Neural cell (in vitro differentiated cells): ENCODE results near the gene USP34. TPM values are rescaled to one million over a fixed set of nuclear protein-coding genes. Genes with fewer than 3 reads are reported as not detected.

Source experiments
- H2AFZ ChIP-seq: fragments of 200-600, 300-800 bp; sonication (generic), shearing (Covaris generic); 2 replicates; pipeline ENCODE4 v1.6.0; 2014; ENCODE audit warnings: low read depth, mild to moderate bottlenecking, antibody characterized with exemption, low read length, moderate library complexity
- H3F3A ChIP-seq: fragments of 200-600 bp; shearing (Covaris generic); 2 replicates; pipeline ENCODE4 v1.6.1; 2016; ENCODE audit warnings: mild to moderate bottlenecking, moderate library complexity, mixed read lengths, antibody characterized with exemption, low read length; ENCODE audit not compliant: insufficient read depth, poor library complexity, severe bottlenecking
- H3K27ac ChIP-seq: fragments of 200-600, 300-800 bp; sonication (generic), shearing (Covaris generic); 2 replicates; pipeline ENCODE4 v1.5.1; 2014; ENCODE audit warnings: mild to moderate bottlenecking, low read length, moderate library complexity
- H3K27me3 ChIP-seq: fragments of 300-800, 200-600 bp; sonication (generic), shearing (Covaris generic); 2 replicates; pipeline ENCODE4 v1.6.0; 2014; ENCODE audit warnings: mild to moderate bottlenecking, low read depth, low read length, moderate library complexity; ENCODE audit not compliant: insufficient read depth
- H3K36me3 ChIP-seq: fragments of 300-800, 200-600 bp; sonication (generic), shearing (Covaris generic); 2 replicates; pipeline ENCODE4 v1.5.1; 2014; ENCODE audit warnings: mild to moderate bottlenecking, antibody characterized with exemption, low read length, moderate library complexity; ENCODE audit not compliant: insufficient read depth
- H3K4me2 ChIP-seq: fragments of 300-800, 200-600 bp; sonication (generic), shearing (Covaris generic); 2 replicates; pipeline ENCODE4 v1.6.0; 2014; ENCODE audit warnings: mild to moderate bottlenecking, low read length
- H3K4me3 ChIP-seq: fragments of 300-800, 200-600 bp; sonication (generic), shearing (Covaris generic); 2 replicates; pipeline ENCODE4 v1.5.1; 2014; ENCODE audit warnings: mild to moderate bottlenecking, low read length, moderate library complexity
- H3K79me2 ChIP-seq: fragments of 200-600 bp; shearing (Covaris generic); replicated peaks from 2 replicates; pipeline ENCODE4 v1.6.0; 2014; ENCODE audit warnings: mild to moderate bottlenecking, low read length, moderate library complexity; ENCODE audit not compliant: insufficient read depth
- H3K9ac ChIP-seq: fragments of 300-800, 200-600 bp; sonication (generic), shearing (Covaris generic); 2 replicates; pipeline ENCODE4 v1.6.1; 2016; ENCODE audit warnings: mild to moderate bottlenecking, low read length, mixed read lengths
- H3K9me2 ChIP-seq: fragments of 200-600 bp; shearing (Covaris generic); 2 replicates; pipeline ENCODE4 v1.6.1; 2016; ENCODE audit warnings: mild to moderate bottlenecking, low read length, mixed read lengths; ENCODE audit not compliant: insufficient read depth
- H3K9me3 ChIP-seq: fragments of 200-600, 300-800 bp; sonication (generic), shearing (Covaris generic); 2 replicates; pipeline ENCODE4 v1.6.1; 2016; ENCODE audit warnings: mild to moderate bottlenecking, mixed run types, low read length, moderate library complexity, mixed read lengths
- H4K20me1 ChIP-seq: fragments of 200-600 bp; shearing (Covaris generic); 2 replicates; pipeline ENCODE4 v1.6.1; 2016; ENCODE audit warnings: mild to moderate bottlenecking, mixed run types; ENCODE audit not compliant: insufficient read depth
- EP300 ChIP-seq: fragments of 450-650 bp; conservative IDR thresholded peaks from 2 replicates; pipeline ENCODE4 v1.6.1; 2014; ENCODE audit warnings: antibody characterized with exemption, mild to moderate bottlenecking, moderate library complexity; ENCODE audit not compliant: poor library complexity, severe bottlenecking
- EZH2 ChIP-seq: fragments of 200-600, 300-800 bp; shearing (Covaris generic), sonication (generic); IDR thresholded peaks from 2 replicates; pipeline ENCODE4 v1.6.1; 2014; ENCODE audit warnings: antibody characterized with exemption, low read length, borderline replicate concordance, mild to moderate bottlenecking; ENCODE audit not compliant: insufficient read depth, poor library complexity, severe bottlenecking
- MXI1 ChIP-seq: fragments of 450-650 bp; conservative IDR thresholded peaks from 2 replicates; pipeline ENCODE4 v1.6.1; 2014; ENCODE audit warnings: antibody characterized with exemption, mild to moderate bottlenecking; ENCODE audit not compliant: poor library complexity, severe bottlenecking
- POLR2AphosphoS5 ChIP-seq: IDR thresholded peaks from 2 replicates; pipeline ENCODE4 v1.6.1; 2012
- RAD21 ChIP-seq: fragments of 450-650 bp; conservative IDR thresholded peaks from 2 replicates; pipeline ENCODE4 v1.6.1; 2014; ENCODE audit warnings: antibody characterized with exemption, mild to moderate bottlenecking, moderate library complexity
- SMC3 ChIP-seq: fragments of 450-650 bp; conservative IDR thresholded peaks from 2 replicates; pipeline ENCODE4 v1.6.1; 2014; ENCODE audit warnings: antibody characterized with exemption, mild to moderate bottlenecking, moderate library complexity; ENCODE audit not compliant: poor library complexity
- TAF1 ChIP-seq: IDR thresholded peaks from 2 replicates; pipeline ENCODE4 v1.6.1; 2012; ENCODE audit warnings: low read depth
- polyA plus RNA-seq: library from polyadenylated mRNA; depleted of rRNA; stranded (reverse); fragments of >200 nt; gene quantifications from 2 replicates; pipeline ENCODE4 v1.2.3, GENCODE V29; 2014
- TF ChIP-seq, protein P1 (sequence below): fragments of 450-650 bp; IDR thresholded peaks from 2 replicates; pipeline ENCODE4 v1.5.1; 2014; ENCODE audit warnings: antibody characterized with exemption, mild to moderate bottlenecking, moderate library complexity; ENCODE audit not compliant: poor library complexity, severe bottlenecking
- TF ChIP-seq, protein P2 (sequence below): IDR thresholded peaks from 2 replicates; pipeline ENCODE4 v1.6.1; 2012; ENCODE audit warnings: borderline replicate concordance

The USP34 gene
- polyA plus RNA-seq, 1 donor from 2014 or later: 87.9 TPM

DNA sequence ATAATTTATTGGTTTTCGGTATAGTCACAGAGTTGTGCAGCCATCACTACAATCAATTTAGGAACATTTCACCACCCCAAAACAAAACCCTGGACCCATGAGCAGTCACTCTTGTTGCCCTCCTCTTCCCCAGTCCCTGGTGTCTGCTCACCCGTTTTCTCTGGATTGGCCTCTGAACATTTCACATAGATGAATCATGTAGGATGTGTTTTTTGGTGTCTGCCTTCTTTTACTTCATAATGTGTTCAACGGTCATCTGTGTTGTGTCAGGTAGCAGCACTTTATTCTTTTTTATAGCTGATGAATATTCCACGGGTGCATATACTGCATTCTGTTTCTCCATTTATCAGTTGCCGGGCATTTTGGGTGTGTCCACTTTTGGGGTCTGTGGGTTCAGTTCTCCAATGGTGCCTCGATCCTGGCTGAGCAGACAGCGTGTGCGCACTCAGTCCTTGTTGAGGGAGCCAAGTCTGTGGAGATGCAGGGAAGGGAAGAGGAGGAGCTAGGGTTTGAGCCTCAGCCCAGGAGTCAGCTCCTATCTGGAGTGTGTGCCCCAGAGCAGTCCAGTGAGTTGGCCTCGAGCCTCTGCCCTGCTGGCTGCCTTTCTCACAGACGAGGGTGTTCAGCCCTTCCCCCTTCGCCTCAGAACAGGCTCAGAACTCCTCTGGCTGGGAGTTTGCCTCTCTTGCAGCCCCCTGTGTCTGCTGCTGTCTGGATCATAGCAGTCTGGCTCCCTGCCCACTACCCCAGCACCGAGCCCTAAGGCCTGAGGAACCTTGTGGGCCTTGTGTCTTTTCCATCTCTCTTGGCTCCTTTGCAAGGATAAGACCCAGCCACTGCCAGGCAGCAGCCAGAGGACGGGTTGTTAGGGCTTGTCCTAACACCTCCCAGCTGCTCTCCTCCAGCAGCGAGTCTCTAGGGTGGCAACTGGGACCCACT is 290.9 kb downstream of the USP34 start:
- Histone ChIP-seq H3K27me3 (no peaks in the 10 kb centered on the region), H3K9ac (no peak overlapping the region), H3F3A (no peaks in the 10 kb centered on the region), H3K27ac (no peak overlapping the region), H4K20me1 (no peaks in the 10 kb centered on the region), H3K4me2 (no peak overlapping the region), H3K9me2 (no peaks in the 10 kb centered on the region), H2AFZ (no peak overlapping the region), H3K9me3 (no peaks in the 10 kb centered on the region), H3K36me3 (peaks cover 4% of the 10 kb centered on the region), H3K4me3 (peak overlapping the region; percentile 33), H3K79me2 (no peaks in the 10 kb centered on the region)
- TF ChIP-seq EZH2 (no peak), POLR2AphosphoS5 (no peak), TAF1 (no peak), RAD21 (no peak), MXI1 (no peak)
- TF ChIP-seq, protein P1, sequence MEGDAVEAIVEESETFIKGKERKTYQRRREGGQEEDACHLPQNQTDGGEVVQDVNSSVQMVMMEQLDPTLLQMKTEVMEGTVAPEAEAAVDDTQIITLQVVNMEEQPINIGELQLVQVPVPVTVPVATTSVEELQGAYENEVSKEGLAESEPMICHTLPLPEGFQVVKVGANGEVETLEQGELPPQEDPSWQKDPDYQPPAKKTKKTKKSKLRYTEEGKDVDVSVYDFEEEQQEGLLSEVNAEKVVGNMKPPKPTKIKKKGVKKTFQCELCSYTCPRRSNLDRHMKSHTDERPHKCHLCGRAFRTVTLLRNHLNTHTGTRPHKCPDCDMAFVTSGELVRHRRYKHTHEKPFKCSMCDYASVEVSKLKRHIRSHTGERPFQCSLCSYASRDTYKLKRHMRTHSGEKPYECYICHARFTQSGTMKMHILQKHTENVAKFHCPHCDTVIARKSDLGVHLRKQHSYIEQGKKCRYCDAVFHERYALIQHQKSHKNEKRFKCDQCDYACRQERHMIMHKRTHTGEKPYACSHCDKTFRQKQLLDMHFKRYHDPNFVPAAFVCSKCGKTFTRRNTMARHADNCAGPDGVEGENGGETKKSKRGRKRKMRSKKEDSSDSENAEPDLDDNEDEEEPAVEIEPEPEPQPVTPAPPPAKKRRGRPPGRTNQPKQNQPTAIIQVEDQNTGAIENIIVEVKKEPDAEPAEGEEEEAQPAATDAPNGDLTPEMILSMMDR: no peak
- TF ChIP-seq, protein P2, sequence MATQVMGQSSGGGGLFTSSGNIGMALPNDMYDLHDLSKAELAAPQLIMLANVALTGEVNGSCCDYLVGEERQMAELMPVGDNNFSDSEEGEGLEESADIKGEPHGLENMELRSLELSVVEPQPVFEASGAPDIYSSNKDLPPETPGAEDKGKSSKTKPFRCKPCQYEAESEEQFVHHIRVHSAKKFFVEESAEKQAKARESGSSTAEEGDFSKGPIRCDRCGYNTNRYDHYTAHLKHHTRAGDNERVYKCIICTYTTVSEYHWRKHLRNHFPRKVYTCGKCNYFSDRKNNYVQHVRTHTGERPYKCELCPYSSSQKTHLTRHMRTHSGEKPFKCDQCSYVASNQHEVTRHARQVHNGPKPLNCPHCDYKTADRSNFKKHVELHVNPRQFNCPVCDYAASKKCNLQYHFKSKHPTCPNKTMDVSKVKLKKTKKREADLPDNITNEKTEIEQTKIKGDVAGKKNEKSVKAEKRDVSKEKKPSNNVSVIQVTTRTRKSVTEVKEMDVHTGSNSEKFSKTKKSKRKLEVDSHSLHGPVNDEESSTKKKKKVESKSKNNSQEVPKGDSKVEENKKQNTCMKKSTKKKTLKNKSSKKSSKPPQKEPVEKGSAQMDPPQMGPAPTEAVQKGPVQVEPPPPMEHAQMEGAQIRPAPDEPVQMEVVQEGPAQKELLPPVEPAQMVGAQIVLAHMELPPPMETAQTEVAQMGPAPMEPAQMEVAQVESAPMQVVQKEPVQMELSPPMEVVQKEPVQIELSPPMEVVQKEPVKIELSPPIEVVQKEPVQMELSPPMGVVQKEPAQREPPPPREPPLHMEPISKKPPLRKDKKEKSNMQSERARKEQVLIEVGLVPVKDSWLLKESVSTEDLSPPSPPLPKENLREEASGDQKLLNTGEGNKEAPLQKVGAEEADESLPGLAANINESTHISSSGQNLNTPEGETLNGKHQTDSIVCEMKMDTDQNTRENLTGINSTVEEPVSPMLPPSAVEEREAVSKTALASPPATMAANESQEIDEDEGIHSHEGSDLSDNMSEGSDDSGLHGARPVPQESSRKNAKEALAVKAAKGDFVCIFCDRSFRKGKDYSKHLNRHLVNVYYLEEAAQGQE: no peak

DNA sequence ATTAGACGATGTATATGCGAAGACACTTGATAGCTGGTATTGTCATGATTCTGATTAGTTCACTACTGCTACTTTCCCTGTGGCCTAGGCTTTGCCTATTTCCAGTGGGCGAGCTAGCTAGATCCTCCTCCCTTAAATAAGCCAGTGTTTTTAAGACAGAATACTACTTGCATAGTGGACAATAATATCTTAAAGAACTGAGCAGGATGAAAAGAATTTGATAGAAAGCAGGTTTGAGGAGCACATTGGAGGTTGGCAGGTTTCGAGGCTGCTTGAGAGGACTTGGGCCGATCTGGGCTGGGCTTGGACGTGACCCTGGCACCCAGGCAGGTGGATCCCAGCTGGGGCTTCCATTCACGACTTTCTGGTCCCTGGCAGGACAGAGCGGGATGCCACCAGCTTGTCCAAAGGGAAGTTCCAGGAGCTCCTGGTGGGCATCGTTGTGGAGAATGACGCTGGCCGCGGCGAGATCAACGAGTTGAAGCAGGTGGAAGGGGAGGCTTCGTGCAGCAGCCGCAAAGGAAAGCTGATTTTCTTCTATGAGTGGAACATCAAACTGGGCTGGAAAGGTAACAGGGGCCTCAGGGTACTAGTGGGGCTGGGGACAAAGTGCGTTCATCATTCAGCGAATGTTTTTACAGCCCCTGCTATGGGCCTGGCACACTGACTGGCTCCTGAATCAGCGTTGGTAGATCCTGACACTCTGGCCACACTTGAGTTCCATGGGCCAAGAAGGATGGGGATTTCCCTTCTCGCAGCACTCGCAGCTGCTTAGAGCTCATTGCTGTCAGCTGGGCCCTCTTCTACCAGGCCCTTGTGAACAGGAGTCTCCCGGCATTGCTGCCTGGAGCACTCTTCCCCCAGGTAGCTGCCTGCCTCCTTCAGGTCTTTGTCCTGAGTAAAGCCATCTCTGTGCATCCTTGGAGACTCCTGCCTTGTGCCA is 292.0 kb downstream of the USP34 start:
- Histone ChIP-seq H3K27me3 (no peaks in the 10 kb centered on the region), H3K4me2 (no peak overlapping the region), H3K4me3 (peak overlapping the region; percentile 93), H4K20me1 (no peaks in the 10 kb centered on the region), H3K79me2 (no peaks in the 10 kb centered on the region), H2AFZ (no peak overlapping the region), H3K36me3 (no peaks in the 10 kb centered on the region), H3F3A (no peaks in the 10 kb centered on the region), H3K9ac (no peak overlapping the region), H3K27ac (no peak overlapping the region), H3K9me3 (no peaks in the 10 kb centered on the region), H3K9me2 (no peaks in the 10 kb centered on the region)
- TF ChIP-seq, protein P2: no peak
- TF ChIP-seq, protein P1: no peak
- TF ChIP-seq TAF1 (no peak), RAD21 (no peak), POLR2AphosphoS5 (no peak), EP300 (no peak), SMC3 (no peak), EZH2 (no peak), MXI1 (no peak)
